Heart right ventricle (tissue), 16 donors: ENCODE measurements around the gene HORMAD2. TPM values are rescaled to one million over a fixed set of nuclear protein-coding genes. Genes with fewer than 3 reads are reported as not detected.

Experiments
- ATAC-seq, 8 donors: fragments of 200-7000 bp; cut with Tn5 transposase; one replicate each; pipeline ENCODE4 v1.9.1; 2020; ENCODE audit warnings: mild to moderate bottlenecking in 8 of 8, moderate library complexity in 8 of 8, moderate number of reproducible peaks in 1 of 8
- DNase-seq, 2 donors: peaks; one replicate each; pipeline ENCODE4 v3.0.0-alpha.2; 2020
- H3K27ac ChIP-seq, 10 donors: fragments of 200-600 bp; sonication (generic) in 2 of 10; one replicate each; pipeline versions ENCODE4 v1.5.0 to v1.8.0; 2020 to 2022; ENCODE audit warnings: mild to moderate bottlenecking in 3 of 10
- H3K27me3 ChIP-seq, 7 donors: fragments of 200-600 bp; one replicate each; pipeline ENCODE4 v1.8.0; 2021 to 2022; ENCODE audit warnings: mild to moderate bottlenecking in 2 of 7
- H3K36me3 ChIP-seq, 9 donors: fragments of 200-600 bp; sonication (generic) in 1 of 9; one replicate each; pipeline versions ENCODE4 v1.5.0 to v1.8.0; 2020 to 2022; ENCODE audit warnings: mild to moderate bottlenecking in 2 of 9
- H3K4me1 ChIP-seq, 9 donors: fragments of 200-600 bp; sonication (generic) in 1 of 9; one replicate each; pipeline versions ENCODE4 v1.5.0 to v1.8.0; 2020 to 2022; ENCODE audit warnings: mild to moderate bottlenecking in 4 of 9
- H3K4me3 ChIP-seq, 10 donors: fragments of 200-600 bp; sonication (generic) in 2 of 10; one replicate each; pipeline versions ENCODE4 v1.5.0 to v1.8.0; 2020 to 2022; ENCODE audit warnings: mild to moderate bottlenecking in 7 of 10, moderate library complexity in 2 of 10
- H3K9me3 ChIP-seq, 11 donors: fragments of 200-600 bp in 10 of 11; sonication (generic) in 2 of 11; one replicate each; pipeline versions ENCODE4 v1.5.0 to v1.8.0; 2013 to 2022; ENCODE audit warnings: mild to moderate bottlenecking in 2 of 11, control low read depth in 1 of 11, moderate library complexity in 1 of 11
- CTCF ChIP-seq, 9 donors: fragments of 200-600 bp; sonication (generic) in 2 of 9; IDR thresholded peaks; one replicate each; pipeline versions ENCODE4 v1.5.0 to v1.8.0; 2021 to 2022; ENCODE audit warnings: antibody characterized with exemption in 9 of 9, mild to moderate bottlenecking in 5 of 9, moderate library complexity in 1 of 9
- WGBS, 2 donors: extraction: QIAGEN DNeasy Blood & Tissue Kit; methylation state at CpG; one replicate each; pipeline ENCODE4 v1.1.7; 2013; ENCODE audit warnings: inconsistent platforms in 1 of 2; 5-methylcytosine and 5-hydroxymethylcytosine counted together
- intact Hi-C, 10 donors: fragments of 100-400 bp; cut with DNase I; formaldehyde crosslinking; loops; one replicate each; pipeline versions ENCODE4 v1.11.1 to v1.14.2; 2022
- polyA plus RNA-seq, 2 donors: library from polyadenylated mRNA; stranded (reverse); fragments of 200-250 nt; gene quantifications; one replicate each; pipeline ENCODE4 v1.2.3, GENCODE V29; 2013
- total RNA-seq, 10 donors: library from RNA; stranded (reverse); fragmentation: NEBNext Ultra II Directional in 3 of 10; extraction: Animal tissue kit (Norgen Biotek cat#: 25700) in 3 of 10; gene quantifications; one replicate each; pipeline versions ENCODE4 v1.2.1 to v1.2.4, GENCODE V29; 2021 to 2023
- donor health status: Arrhythmogenic right ventricular cardiomyopathy.
- donor health status: ischemic (EF 13 %, LVEDD 7.1; RV severe dilation, severe dysfunction).
- donor health status: healthy with polysubstance abuse.
- donor health status: DM: no; HTN: yes; CAD: no.
- donor health status: DM: no; HTN: no; CAD: no.
- donor health status: ischemic (EF 25% LVEDD 6.9; RV normal size, moderate dysfunction).
- donor health status: ischemic (EF 25% LVEDD 5.7; RV mildly dilated, moderate dysfunction).
- donor health status: healthy.
- donor health status: DM: yes; HTN: yes; CAD: no.
- donor health status: Ischemic cardiomyopathy.
- donor health status: ischemic (EF 35%, LVEDD 5.7; RV mildly dilated, moderate dysfunction).
- donor health status: nonischemic (EF 11% LVEDD 7.7; RV severe dilation, severe dysfunction).
- donor health status: DM: yes; HTN: yes; CAD: no.
- donor health status: PGD.
- donor health status: ischemic (EF 29% LVEDD 5.4; RV normal size, mild dysfunction).
- donor health status: nonischemic (EF 23%, LVEDD 6.1; RV moderate dilation, normal function).

The HORMAD2 gene
- total and polyA plus RNA-seq, 12 donors = not detected

GRCh38 chr22:30185549-30185948 lies 105.3 kb downstream of the HORMAD2 start:
- H3K27ac ChIP-seq = no peak overlapping the region
- no peak for ATAC-seq
- H3K4me3 ChIP-seq = no peak overlapping the region
- no peaks in the 10 kb centered on the region for H3K9me3 ChIP-seq
- peaks cover 0 to 65% (median 41%) of the 10 kb centered on the region in 7 donors for H3K27me3 ChIP-seq
- intact Hi-C loops = loop anchor here in 1 of 10 donors (10.0 kb wide), 1 partner anchor 71 kb away; no protein-coding TSS in a partner anchor
- no peak for DNase-seq
- H3K36me3 ChIP-seq = no peaks in the 10 kb centered on the region
- TF ChIP-seq CTCF (IDR thresholded peaks at IDR 0.05) = no peak
- H3K4me1 ChIP-seq = peaks cover 0 to 27% (median 0%) of the 10 kb centered on the region in 9 donors

- H3K4me3 ChIP-seq = no peak overlapping the region
- peaks cover 0 to 68% (median 43%) of the 10 kb centered on the region in 7 donors for H3K27me3 ChIP-seq
- intact Hi-C loops = loop anchor here in 1 of 10 donors (10.0 kb wide), 1 partner anchor 71 kb away; no protein-coding TSS in a partner anchor
- H3K27ac ChIP-seq = no peak overlapping the region
- no peaks in the 10 kb centered on the region for H3K36me3 ChIP-seq
- ATAC-seq (no peak), DNase-seq (no peak)
- H3K4me1 ChIP-seq = peaks cover 0 to 32% (median 0%) of the 10 kb centered on the region in 9 donors
- TF ChIP-seq CTCF (IDR thresholded peaks at IDR 0.05) = no peak
- no peaks in the 10 kb centered on the region for H3K9me3 ChIP-seq
Observed at GRCh38 chr22:30186041-30186440, 105.8 kb downstream of the HORMAD2 start.

GRCh38 chr22:30186510-30186909 lies 106.2 kb downstream of the HORMAD2 start:
- no peak for TF ChIP-seq CTCF (IDR thresholded peaks at IDR 0.05)
- no peak for ATAC-seq
- peaks cover 0 to 68% (median 43%) of the 10 kb centered on the region in 7 donors for H3K27me3 ChIP-seq
- intact Hi-C loops = loop anchor here in 1 of 10 donors (10.0 kb wide), 1 partner anchor 72 kb away; no protein-coding TSS in a partner anchor
- H3K4me1 ChIP-seq = peaks cover 0 to 34% (median 0%) of the 10 kb centered on the region in 9 donors
- no peak overlapping the region for H3K27ac ChIP-seq
- 82 to 88% methylated on average over 5 of the region's 5 CpGs for WGBS, 2 donors
- no peak overlapping the region for H3K4me3 ChIP-seq
- no peaks in the 10 kb centered on the region for H3K9me3 ChIP-seq
- no peak for DNase-seq
- no peaks in the 10 kb centered on the region for H3K36me3 ChIP-seq

GRCh38 chr22:30187094-30187493 lies 106.8 kb downstream of the HORMAD2 start:
- H3K36me3 ChIP-seq = no peaks in the 10 kb centered on the region
- DNase-seq = no peak
- TF ChIP-seq CTCF (IDR thresholded peaks at IDR 0.05) = no peak
- no peak overlapping the region for H3K4me3 ChIP-seq
- H3K4me1 ChIP-seq = peaks cover 0 to 38% (median 0%) of the 10 kb centered on the region in 9 donors
- no peaks in the 10 kb centered on the region for H3K9me3 ChIP-seq
- intact Hi-C loops = loop anchor here in 1 of 10 donors (10.0 kb wide), 1 partner anchor 72 kb away; no protein-coding TSS in a partner anchor
- H3K27me3 ChIP-seq = peaks cover 0 to 68% (median 43%) of the 10 kb centered on the region in 7 donors
- H3K27ac ChIP-seq = no peak overlapping the region
- no peak for ATAC-seq
